ENCODE results near the gene RPS3A. TPM values are rescaled to one million over a fixed set of nuclear protein-coding genes. Genes with fewer than 3 reads are reported as not detected.

RPS3A gene
- total RNA-seq, 5 donors from 2014 or later (not counting 1 experiment from before 2014, with no cell fraction given) = 2,890 to 3,559 (median 3,361) TPM

DNA sequence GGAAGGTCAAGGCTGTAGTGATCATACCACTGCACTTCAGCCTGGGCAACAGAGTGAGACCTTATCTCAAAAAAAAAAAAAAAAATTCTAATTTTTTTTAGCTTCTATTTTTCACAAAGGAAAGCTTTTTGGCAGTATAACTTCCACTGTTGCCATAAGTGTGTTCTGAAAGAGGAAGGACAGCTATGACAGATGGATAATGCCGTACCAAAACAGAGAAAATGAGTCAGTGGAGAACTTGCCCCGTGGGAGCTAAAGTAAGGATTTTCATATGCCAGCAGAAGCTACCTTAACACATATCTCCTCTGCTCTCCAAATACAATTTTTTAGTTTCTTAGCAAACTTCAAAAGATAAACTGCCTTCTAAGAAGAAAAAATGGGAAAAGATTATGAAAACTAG lies 43.7 kb downstream of the RPS3A start:
- DNase-seq (no peak), ATAC-seq (replicated peaks in 1 of 4) (no peak)
- no CpG with 5 or more reads among the region's 2 CpGs for WGBS (ENCODE audit: insufficient coverage)
- Histone ChIP-seq H3K36me3 (ENCODE audit: control insufficient read depth in 2 of 2, extremely low read depth in 1 of 2, insufficient read depth in 1 of 2, low read length in 1 of 2) (no peaks in the 10 kb centered on the region), H3K9me3 (no peaks in the 10 kb centered on the region), H3K27me3 (replicated peaks in 1 of 2; ENCODE audit: control insufficient read depth in 2 of 2, extremely low read depth in 1 of 2, insufficient read depth in 2 of 2, low read length in 1 of 2) (no peaks in the 10 kb centered on the region), H3K4me3 (ENCODE audit: control insufficient read depth in 1 of 2, extremely low read depth in 1 of 2, low read length in 1 of 2) (no peak overlapping the region), H3K27ac (ENCODE audit: low read length) (no peak overlapping the region), H3K4me1 (ENCODE audit: control insufficient read depth in 1 of 2, extremely low read depth in 1 of 2, insufficient read depth in 2 of 2, low read length in 2 of 2) (no peaks in the 10 kb centered on the region)
- no peaks in the 10 kb centered on the region for H3K4me1 Mint-ChIP-seq
- H3K36me3 Mint-ChIP-seq = no peaks in the 10 kb centered on the region
- H3K9me3 Mint-ChIP-seq = no peaks in the 10 kb centered on the region
- no peak overlapping the region for H3K27ac Mint-ChIP-seq
- ChIA-PET POLR2A (interaction anchor here (0.6 to 0.7 kb wide), 3 partner anchors 52 to 1393 kb away, joined by 3 to 8 read pairs (median 5); no protein-coding TSS in a partner anchor), CTCF (no interaction called here)
- H3K4me3 Mint-ChIP-seq = no peak overlapping the region
- H3K27me3 Mint-ChIP-seq = no peaks in the 10 kb centered on the region

DNA sequence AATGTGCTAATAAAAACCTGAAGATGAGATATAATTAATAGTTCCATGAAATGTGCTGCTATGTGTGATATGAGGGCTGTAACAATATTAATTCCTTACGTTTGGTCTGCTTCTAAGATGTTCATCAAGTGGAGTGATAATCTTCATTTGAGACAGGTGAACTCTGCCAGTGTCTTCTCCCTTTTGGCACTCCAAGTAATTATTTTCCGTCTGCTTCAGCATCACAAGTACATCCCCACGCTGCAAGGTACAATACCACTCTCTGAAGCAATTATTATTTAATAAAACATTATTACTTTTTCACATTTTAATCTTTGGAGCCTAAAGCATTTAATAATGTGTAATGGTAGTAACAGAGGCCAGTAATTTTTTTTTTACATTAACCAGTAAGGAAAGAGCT lies 44.4 kb downstream of the RPS3A start:
- H3K9me3 Mint-ChIP-seq = no peaks in the 10 kb centered on the region
- H3K9me3 ChIP-seq = no peaks in the 10 kb centered on the region
- H3K27me3 Mint-ChIP-seq = no peaks in the 10 kb centered on the region
- H3K36me3 ChIP-seq (ENCODE audit: control insufficient read depth in 2 of 2, extremely low read depth in 1 of 2, insufficient read depth in 1 of 2, low read length in 1 of 2) = no peaks in the 10 kb centered on the region
- no peak overlapping the region for H3K27ac Mint-ChIP-seq
- no peak overlapping the region for H3K27ac ChIP-seq (ENCODE audit: low read length)
- POLR2A ChIA-PET = no interaction called here
- DNase-seq = no peak
- no peak overlapping the region for H3K4me3 ChIP-seq (ENCODE audit: control insufficient read depth in 1 of 2, extremely low read depth in 1 of 2, low read length in 1 of 2)
- H3K4me1 ChIP-seq (ENCODE audit: control insufficient read depth in 1 of 2, extremely low read depth in 1 of 2, insufficient read depth in 2 of 2, low read length in 2 of 2) = no peaks in the 10 kb centered on the region
- ATAC-seq (replicated peaks in 1 of 4) = no peak
- no peak overlapping the region for H3K4me3 Mint-ChIP-seq
- CTCF ChIA-PET = interaction anchor here in 1 of 2 donors (1.4 kb wide), 1 partner anchor 27 kb away, joined by 3 read pairs; no protein-coding TSS in a partner anchor
- H3K36me3 Mint-ChIP-seq = no peaks in the 10 kb centered on the region
- H3K4me1 Mint-ChIP-seq = no peaks in the 10 kb centered on the region
- H3K27me3 ChIP-seq (replicated peaks in 1 of 2; ENCODE audit: control insufficient read depth in 2 of 2, extremely low read depth in 1 of 2, insufficient read depth in 2 of 2, low read length in 1 of 2) = no peaks in the 10 kb centered on the region
- 100% methylated on average over 1 of the region's 3 CpGs for WGBS (ENCODE audit: insufficient coverage)

DNA sequence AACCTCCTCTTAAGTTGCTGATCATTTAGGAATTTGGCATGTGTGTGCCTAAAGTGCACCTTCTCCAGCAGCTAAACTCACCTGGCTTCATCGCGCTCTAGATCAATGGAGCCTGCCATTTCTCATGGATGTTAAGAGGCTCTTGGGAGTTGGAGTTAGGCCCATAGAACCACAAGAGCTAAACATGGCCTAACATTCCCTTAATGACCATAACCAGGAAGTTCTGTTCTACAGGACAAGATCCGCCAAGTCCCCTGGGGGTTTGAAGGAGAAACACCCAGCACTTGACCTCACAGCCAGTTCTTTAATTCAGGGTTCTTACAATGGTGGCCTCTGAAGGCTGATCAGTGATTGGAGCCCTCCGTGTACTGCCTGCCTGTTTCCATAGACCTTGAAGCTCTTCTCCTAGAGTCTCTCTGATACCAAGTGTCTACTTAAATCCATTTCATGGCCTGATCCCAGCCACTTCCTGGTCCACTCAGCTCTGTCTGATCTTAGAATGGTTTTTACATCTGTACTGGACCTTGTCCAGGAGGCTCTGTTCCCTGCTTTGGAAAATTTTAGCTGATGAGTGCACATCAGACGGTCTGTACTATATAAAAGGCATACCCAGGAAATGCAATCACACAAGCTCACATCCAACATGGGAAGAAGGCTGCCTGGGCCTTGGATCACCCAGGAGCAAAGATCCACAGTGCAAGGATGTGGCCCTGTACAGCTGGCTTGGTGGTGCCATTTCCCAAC lies 45.1 kb downstream of the RPS3A start:
- H3K27me3 ChIP-seq (replicated peaks in 1 of 2; ENCODE audit: control insufficient read depth in 2 of 2, extremely low read depth in 1 of 2, insufficient read depth in 2 of 2, low read length in 1 of 2) = no peaks in the 10 kb centered on the region
- H3K4me1 Mint-ChIP-seq = no peaks in the 10 kb centered on the region
- 89% methylated on average over 1 of the region's 5 CpGs for WGBS (ENCODE audit: insufficient coverage)
- H3K9me3 ChIP-seq = no peaks in the 10 kb centered on the region
- H3K4me1 ChIP-seq (ENCODE audit: control insufficient read depth in 1 of 2, extremely low read depth in 1 of 2, insufficient read depth in 2 of 2, low read length in 2 of 2) = no peaks in the 10 kb centered on the region
- H3K36me3 ChIP-seq (ENCODE audit: control insufficient read depth in 2 of 2, extremely low read depth in 1 of 2, insufficient read depth in 1 of 2, low read length in 1 of 2) = no peaks in the 10 kb centered on the region
- no peaks in the 10 kb centered on the region for H3K9me3 Mint-ChIP-seq
- no peak overlapping the region for H3K27ac Mint-ChIP-seq
- no peak for ATAC-seq (replicated peaks in 1 of 4)
- no peaks in the 10 kb centered on the region for H3K27me3 Mint-ChIP-seq
- H3K36me3 Mint-ChIP-seq = no peaks in the 10 kb centered on the region
- ChIA-PET CTCF (interaction anchor here (0.5 to 1.4 kb wide), 4 partner anchors 20 to 278 kb away, joined by 3 to 4 read pairs (median 3); no protein-coding TSS in a partner anchor), POLR2A (no interaction called here)
- no peak overlapping the region for H3K4me3 ChIP-seq (ENCODE audit: control insufficient read depth in 1 of 2, extremely low read depth in 1 of 2, low read length in 1 of 2)
- no peak overlapping the region for H3K4me3 Mint-ChIP-seq
- H3K27ac ChIP-seq (ENCODE audit: low read length) = no peak overlapping the region
- DNase-seq = no peak

DNA sequence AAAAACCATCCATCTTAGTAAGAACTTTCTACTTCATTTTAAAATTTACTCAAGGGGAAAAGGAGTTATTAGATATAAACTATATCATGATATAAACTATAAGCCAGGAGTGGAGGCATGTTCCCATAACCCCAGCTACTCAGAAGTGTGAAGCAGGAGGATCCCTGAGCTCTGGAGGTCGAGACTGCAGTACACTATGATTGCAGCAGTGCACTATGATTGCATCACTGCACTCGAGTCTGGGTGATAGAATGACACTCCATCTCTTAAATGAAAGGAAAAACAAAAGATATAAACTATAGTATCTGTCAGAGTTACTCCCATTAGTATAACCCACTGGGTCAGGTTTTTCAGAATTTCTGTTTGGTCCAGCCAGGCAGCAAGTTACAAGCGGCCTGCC lies 47.6 kb downstream of the RPS3A start:
- DNase-seq = no peak
- Mint-ChIP-seq H3K9me3 (no peaks in the 10 kb centered on the region), H3K27me3 (no peaks in the 10 kb centered on the region), H3K4me1 (no peaks in the 10 kb centered on the region), H3K4me3 (no peak overlapping the region), H3K27ac (no peak overlapping the region), H3K36me3 (no peaks in the 10 kb centered on the region)
- Histone ChIP-seq H3K4me3 (ENCODE audit: control insufficient read depth in 1 of 2, extremely low read depth in 1 of 2, low read length in 1 of 2) (no peak overlapping the region), H3K27ac (ENCODE audit: low read length) (no peak overlapping the region), H3K9me3 (no peaks in the 10 kb centered on the region), H3K27me3 (replicated peaks in 1 of 2; ENCODE audit: control insufficient read depth in 2 of 2, extremely low read depth in 1 of 2, insufficient read depth in 2 of 2, low read length in 1 of 2) (no peaks in the 10 kb centered on the region), H3K4me1 (ENCODE audit: control insufficient read depth in 1 of 2, extremely low read depth in 1 of 2, insufficient read depth in 2 of 2, low read length in 2 of 2) (no peaks in the 10 kb centered on the region), H3K36me3 (ENCODE audit: control insufficient read depth in 2 of 2, extremely low read depth in 1 of 2, insufficient read depth in 1 of 2, low read length in 1 of 2) (no peaks in the 10 kb centered on the region)
- ChIA-PET CTCF (no interaction called here), POLR2A (no interaction called here)
- no CpG with 5 or more reads among the region's 3 CpGs for WGBS (ENCODE audit: insufficient coverage)
- ATAC-seq (replicated peaks in 1 of 4) = no peak

DNA sequence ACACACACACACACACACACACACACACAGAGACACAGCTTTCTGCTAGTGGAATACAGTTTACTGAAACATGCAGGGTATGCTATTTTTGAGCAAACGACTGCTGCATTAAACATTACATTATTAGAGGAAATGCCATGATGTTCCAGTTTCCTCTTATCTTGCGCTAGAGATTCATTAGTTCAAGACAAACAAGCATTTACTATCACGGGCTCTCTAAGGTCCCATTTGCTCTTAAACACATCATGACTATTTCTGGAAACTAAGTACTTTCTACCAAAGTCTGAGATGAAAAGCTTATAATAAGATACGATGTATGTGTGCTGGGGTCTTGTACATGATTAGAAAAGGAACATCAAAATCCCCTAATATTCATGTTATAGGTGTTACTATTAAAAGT lies 48.8 kb downstream of the RPS3A start:
- H3K4me3 Mint-ChIP-seq = no peak overlapping the region
- WGBS (ENCODE audit: insufficient coverage) = no CpG with 5 or more reads among the region's 4 CpGs
- no peaks in the 10 kb centered on the region for H3K4me1 Mint-ChIP-seq
- no peak overlapping the region for H3K27ac ChIP-seq (ENCODE audit: low read length)
- H3K9me3 ChIP-seq = no peaks in the 10 kb centered on the region
- ChIA-PET POLR2A (interaction anchor here in 1 of 2 donors (0.6 kb wide), 1 partner anchor 47 kb away, joined by 3 read pairs; no protein-coding TSS in a partner anchor), CTCF (no interaction called here)
- H3K4me1 ChIP-seq (ENCODE audit: control insufficient read depth in 1 of 2, extremely low read depth in 1 of 2, insufficient read depth in 2 of 2, low read length in 2 of 2) = no peaks in the 10 kb centered on the region
- H3K36me3 ChIP-seq (ENCODE audit: control insufficient read depth in 2 of 2, extremely low read depth in 1 of 2, insufficient read depth in 1 of 2, low read length in 1 of 2) = no peaks in the 10 kb centered on the region
- H3K36me3 Mint-ChIP-seq = no peaks in the 10 kb centered on the region
- no peaks in the 10 kb centered on the region for H3K27me3 Mint-ChIP-seq
- H3K9me3 Mint-ChIP-seq = no peaks in the 10 kb centered on the region
- no peak overlapping the region for H3K4me3 ChIP-seq (ENCODE audit: control insufficient read depth in 1 of 2, extremely low read depth in 1 of 2, low read length in 1 of 2)
- H3K27ac Mint-ChIP-seq = no peak overlapping the region
- ATAC-seq (replicated peaks in 1 of 4) (no peak), DNase-seq (no peak)
- H3K27me3 ChIP-seq (replicated peaks in 1 of 2; ENCODE audit: control insufficient read depth in 2 of 2, extremely low read depth in 1 of 2, insufficient read depth in 2 of 2, low read length in 1 of 2) = peaks cover 0 to 3% of the 10 kb centered on the region in 2 experiments

DNA sequence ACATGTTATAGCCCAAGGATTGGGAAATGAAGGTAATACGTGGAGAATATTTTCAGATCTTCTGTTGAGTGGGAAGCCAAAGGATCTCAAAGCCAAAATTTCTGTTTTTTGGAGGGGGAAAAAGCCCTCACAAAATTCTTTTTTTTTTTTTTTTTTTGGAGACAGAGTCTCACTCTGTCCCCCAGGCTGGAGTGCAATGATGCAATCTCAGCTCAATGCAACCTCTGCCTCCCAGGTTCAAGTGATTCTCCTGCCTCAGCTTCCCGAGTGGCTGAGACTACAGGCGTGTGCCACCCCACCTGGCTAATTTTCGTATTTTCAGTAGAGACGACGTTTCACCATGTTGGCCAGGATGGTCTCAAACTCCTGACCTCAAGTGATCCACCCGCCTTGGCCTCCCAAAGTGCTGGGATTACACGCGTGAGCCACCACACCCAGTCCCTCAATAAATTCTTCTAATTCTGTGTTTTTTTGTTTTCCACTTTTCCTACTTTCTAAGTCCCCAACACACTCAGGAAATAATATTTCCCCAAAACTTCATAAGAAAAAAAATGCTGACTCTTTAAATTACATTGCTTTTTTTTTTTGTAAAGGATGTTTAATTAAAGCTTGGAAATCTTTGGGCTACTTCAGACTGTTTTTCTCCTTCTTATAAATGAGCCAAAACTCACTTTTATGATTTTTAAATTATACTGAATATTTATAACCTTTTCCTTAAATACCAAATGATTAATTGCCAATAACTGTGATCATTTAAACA lies 51.6 kb downstream of the RPS3A start:
- H3K27me3 Mint-ChIP-seq = peaks cover 3 to 10% of the 10 kb centered on the region in 2 donors
- ChIA-PET POLR2A (no interaction called here), CTCF (no interaction called here)
- peaks cover 0 to 10% of the 10 kb centered on the region in 2 experiments for H3K27me3 ChIP-seq (replicated peaks in 1 of 2; ENCODE audit: control insufficient read depth in 2 of 2, extremely low read depth in 1 of 2, insufficient read depth in 2 of 2, low read length in 1 of 2)
- H3K36me3 ChIP-seq (ENCODE audit: control insufficient read depth in 2 of 2, extremely low read depth in 1 of 2, insufficient read depth in 1 of 2, low read length in 1 of 2) = no peaks in the 10 kb centered on the region
- no peaks in the 10 kb centered on the region for H3K9me3 ChIP-seq
- ATAC-seq (replicated peaks in 1 of 4) (no peak), DNase-seq (no peak)
- H3K4me1 ChIP-seq (ENCODE audit: control insufficient read depth in 1 of 2, extremely low read depth in 1 of 2, insufficient read depth in 2 of 2, low read length in 2 of 2) = no peaks in the 10 kb centered on the region
- no peaks in the 10 kb centered on the region for H3K36me3 Mint-ChIP-seq
- no peak overlapping the region for H3K27ac ChIP-seq (ENCODE audit: low read length)
- H3K27ac Mint-ChIP-seq = no peak overlapping the region
- no peaks in the 10 kb centered on the region for H3K4me1 Mint-ChIP-seq
- no peaks in the 10 kb centered on the region for H3K9me3 Mint-ChIP-seq
- H3K4me3 Mint-ChIP-seq = no peak overlapping the region
- 98% methylated on average over 8 of the region's 9 CpGs for WGBS (ENCODE audit: insufficient coverage)
- H3K4me3 ChIP-seq (ENCODE audit: control insufficient read depth in 1 of 2, extremely low read depth in 1 of 2, low read length in 1 of 2) = no peak overlapping the region
